Esophagus mucosa (tissue), 1 donor: ENCODE data around the gene PTPN2. TPM values are rescaled to one million over a fixed set of nuclear protein-coding genes. Genes with fewer than 3 reads are reported as not detected.
A peak's percentile ranks its signal among the peaks of the same experiment; 100 is the strongest.
"Not testable (repeated sequence)": the region's sequence is repeated elsewhere in the genome, so short reads cannot be mapped to it uniquely, and the experiment has no call there.

Experiments used
- ATAC-seq: fragments of 200-7000 bp; cut with Tn5 transposase; one replicate; pipeline ENCODE4 v1.9.1; 2020
- total RNA-seq: library from RNA; stranded (reverse); gene quantifications from one replicate; pipeline ENCODE4 v1.2.4, GENCODE V29; 2023
- donor health status: DM: yes; HTN: yes; CAD: no.

PTPN2 gene
- total RNA-seq, 1 donor from 2014 or later: 24.9 TPM

DNA sequence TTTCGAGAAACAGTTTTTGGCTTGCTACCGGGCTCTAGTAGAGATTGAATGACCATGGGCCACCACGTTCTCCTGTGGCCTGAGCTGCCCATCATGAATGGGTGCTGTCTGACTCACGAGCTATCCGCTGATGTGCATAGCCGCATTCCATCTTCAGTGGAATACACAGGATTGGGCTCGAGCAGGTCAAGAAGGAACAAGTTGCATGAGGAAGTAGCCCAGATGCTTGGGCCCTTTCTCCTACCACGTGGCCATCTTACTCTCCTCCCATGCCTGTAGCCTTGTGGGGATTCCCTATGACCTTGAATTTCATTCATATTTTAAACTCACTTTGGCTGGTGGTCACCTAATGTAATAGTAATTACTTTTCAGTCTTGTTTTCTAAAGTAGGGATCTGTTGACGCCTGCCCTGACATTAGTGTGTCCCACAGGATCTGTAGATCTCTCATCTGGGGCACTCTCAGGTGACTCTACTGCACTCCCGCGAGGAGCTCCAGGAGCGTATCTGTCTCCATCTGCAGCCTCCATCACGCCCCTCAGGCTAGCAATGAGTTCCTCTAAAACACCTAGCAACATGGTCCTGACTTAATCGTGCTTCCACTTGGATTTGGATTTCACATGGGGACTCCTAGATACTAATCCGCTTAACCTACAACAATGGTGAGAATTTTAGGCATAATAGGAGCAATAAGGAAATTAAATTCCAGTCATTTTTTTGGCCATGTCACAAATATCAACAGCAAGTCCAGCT is 113.4 kb downstream of the PTPN2 start:
- ATAC-seq: peak; percentile 74

DNA sequence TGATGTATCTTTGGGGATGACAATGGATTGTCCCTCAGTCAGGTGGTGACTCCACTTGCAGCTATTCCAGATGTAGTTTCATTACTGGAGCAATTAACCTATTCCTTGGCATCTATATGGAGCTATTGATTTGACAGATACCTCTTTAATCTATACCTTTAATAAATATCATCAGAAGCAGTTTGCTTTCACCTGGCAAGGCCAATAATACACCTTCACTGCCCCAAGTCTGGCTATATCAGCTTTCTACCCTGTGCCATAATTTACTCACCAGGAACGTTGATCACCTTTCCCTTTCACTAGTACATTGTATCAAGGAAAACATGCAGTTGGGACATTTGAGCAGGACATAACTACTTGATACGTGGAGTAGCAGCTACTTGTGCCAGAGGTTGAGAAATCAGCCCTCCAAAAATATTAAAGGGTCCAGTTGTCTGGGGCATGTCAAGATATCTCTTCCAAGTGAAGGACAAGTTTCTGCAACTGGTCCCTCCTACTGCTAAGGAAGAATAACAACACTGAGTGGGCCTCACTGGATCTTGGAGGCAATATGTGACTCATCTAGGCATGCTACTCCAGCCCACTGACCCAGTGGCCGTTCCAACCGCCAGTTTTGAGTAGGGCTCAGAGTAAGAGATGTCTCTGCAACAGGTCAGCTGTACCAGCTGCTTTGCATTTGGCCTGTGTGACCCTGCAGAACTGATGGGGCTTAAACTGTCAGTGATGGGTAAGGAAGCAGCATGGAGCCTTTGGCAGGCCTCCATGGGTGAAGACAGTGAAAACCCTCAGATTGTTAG is 114.2 kb downstream of the PTPN2 start:
- no peak for ATAC-seq

DNA sequence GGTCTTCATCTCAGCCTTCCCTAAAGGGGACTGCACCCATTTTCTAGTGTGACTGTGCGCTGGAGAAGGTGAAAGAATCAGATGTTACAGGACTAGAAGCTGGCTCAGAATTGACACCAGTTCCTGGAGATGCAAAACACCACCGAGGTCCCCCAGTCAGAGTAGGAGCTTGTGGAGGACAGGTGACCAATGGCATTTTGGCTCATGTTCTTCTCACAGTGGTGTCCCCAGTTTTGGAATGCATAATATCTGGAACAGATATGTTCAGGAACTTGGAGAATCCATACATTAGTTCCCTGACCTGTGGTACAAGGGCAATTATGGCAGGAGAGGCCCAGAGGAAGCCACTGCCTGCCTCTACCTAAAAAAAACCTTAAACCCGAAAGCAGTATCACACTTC is 114.9 kb downstream of the PTPN2 start:
- ATAC-seq: no peak

DNA sequence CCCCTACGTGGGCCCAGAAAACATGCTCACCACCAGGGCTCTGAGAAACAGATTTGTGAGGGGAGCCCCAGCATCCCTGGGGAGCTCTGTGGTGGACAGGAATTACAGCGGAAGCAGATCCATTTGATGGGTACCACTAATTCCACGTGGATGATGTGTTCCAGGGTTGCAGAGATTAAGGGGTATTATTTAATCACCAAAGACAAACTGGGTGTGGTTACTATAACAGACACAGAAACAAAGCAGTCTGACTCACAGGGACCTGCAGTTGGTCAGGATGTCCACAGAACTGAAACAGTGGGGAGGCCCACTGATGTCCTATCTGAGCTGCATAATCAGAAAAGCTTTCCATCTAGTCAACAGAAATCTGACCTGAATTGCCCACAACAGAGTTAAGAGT is 115.4 kb downstream of the PTPN2 start:
- ATAC-seq: peak; percentile 22

DNA sequence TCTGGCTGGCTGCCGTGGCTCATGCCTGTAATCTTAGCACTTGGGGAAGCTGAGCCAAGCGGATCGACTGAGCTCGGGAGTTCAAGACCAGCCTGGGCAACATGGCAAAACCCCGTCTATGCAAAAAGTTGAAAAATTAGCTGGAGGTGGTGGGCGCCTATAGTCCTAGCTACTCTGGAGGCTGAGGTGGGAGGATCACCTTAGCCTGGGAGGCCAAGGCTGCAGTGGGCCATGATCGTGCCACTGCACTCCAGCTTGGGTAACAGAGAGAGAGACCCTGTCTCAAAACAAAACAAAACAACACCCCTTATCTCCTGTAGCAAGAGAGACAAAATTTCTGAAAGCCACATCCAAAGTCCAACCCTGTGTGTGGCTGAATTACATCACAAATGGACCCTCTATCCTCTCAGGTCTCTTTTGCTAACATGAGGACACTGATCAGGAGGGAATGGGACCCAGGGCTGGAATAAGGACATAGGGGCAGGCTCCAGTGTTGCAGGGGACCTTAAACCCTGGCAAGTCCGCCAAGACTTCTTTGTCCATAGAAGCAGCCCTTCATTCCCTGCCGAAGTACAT is 116.4 kb downstream of the PTPN2 start:
- ATAC-seq: no peak

DNA sequence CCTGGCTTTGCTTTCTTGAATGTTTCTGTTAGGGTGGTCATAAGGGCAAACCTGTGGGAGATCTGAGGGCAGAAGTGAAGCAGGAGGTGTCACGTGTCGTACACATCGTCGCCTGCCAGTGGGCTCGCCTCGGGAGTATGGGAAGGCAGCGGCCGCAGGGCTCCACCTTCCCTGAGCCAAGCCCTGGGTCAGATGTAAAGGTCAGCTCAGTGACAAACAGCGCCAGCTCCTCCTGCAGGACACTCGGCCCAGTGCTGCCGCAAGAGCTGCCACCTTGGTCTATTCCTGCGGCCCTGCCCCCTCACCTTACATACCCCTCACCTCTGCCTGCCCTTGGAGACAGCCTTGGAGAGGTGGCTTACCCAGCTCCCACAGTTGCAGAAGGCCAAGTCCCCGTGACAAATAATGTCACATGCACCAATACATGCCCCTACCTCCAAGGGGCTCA is 117.0 kb downstream of the PTPN2 start:
- ATAC-seq: no peak

DNA sequence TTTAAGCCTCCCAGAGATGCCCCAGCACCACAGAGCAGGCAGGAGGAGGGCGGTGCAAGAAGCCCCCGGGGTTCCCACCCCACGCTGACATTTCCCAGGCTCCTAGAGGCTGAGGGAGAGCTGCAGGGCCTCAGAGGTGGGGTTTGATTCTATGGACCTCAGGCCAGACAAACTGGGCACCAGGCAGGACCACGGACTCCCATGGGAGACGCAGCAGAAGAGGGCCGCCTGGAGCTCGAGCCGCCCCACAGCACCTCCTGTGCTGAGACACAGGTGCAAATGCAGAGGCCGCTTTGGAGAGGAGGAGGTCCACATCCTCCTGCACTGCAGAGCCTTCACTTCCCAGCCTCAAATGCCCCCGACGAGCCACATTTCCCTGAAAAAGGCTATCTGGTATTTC is 118.5 kb downstream of the PTPN2 start:
- no peak for ATAC-seq

DNA sequence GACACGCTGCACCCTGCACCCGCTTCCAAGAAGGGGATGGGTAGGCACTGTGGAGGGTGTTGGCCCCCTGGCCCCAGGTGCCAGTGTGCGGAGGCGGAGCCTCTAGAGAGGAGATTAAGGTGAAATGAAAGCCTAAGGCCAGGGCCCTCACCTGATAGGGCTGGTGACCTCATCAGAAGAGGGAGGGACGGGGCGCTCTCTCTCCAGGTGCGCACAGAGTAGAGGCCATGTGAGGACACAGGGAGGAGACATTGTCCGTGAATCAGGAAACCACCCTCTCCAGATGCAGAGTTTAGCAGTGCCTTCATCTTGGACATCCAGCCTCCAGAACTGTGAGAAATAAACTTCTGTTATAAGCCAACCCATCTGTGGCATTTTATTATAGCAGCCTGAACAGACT is 118.9 kb downstream of the PTPN2 start:
- peak; percentile 75 for ATAC-seq

DNA sequence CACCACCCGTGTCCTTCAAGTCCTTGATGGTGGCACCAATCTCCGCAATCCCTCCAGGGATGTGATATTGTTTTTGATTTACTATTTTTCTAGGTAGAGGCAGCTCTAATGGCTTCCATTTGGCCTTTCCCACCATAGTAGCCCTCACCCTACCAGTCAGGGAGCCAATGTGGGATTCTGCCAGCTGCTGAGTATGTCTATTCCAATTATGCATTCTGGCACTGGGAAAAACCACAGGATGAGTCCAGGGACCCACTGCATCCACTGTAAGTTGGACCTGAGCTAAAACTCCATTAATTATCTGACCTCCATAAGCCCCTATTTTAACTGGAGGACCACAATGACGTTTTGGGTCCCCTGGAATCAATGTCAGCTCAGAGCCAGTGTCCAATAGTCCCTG is 125.5 kb downstream of the PTPN2 start:
- ATAC-seq: not testable (repeated sequence)

DNA sequence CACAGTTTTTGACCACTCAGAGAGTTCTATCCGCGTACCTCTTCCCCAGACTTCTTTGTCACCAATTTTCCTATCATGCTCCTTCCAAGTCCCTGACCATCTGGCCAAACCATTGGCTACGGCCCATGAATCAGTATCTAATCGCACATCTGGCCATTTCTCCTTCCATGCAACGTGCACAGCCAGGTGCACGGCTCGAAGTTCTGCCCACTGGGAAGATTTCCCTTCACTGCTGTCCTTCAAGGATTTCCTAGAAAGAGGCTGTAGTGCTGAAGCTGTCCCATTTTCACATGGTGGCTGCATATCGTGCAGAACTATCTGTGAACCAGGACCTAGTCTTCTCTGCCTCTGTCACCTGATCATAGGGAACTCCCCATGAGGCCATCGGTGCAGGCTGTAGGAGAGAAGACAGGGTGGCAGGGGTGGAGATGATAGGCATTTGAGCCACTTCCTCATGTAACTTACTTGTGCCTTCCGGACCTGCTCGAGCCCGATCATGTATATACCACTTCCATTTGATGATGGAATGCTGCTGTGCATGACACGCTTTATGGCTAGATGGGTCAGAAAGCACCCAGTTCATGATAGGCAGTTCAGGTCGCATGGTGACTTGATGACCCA is 127.3 kb downstream of the PTPN2 start:
- not testable (repeated sequence) for ATAC-seq

DNA sequence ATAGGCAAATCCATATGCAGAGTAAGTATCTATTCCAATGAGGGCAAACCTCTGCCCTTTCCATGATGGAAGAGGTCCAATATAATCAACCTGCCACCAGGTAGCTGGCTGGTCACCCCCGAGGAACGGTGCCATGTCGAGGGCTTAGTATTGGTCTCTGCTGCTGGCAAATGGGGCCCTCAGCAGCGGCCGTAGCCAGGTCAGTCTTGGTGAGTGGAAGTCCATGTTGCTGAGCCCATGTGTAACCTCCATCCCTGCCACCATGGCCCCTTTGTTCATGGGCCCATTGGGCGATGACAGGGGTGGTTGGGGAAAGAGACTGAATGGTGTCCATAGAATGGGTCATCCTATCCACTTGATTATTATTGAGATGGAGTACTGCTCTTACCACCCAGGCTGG is 128.4 kb downstream of the PTPN2 start:
- not testable (repeated sequence) for ATAC-seq

DNA sequence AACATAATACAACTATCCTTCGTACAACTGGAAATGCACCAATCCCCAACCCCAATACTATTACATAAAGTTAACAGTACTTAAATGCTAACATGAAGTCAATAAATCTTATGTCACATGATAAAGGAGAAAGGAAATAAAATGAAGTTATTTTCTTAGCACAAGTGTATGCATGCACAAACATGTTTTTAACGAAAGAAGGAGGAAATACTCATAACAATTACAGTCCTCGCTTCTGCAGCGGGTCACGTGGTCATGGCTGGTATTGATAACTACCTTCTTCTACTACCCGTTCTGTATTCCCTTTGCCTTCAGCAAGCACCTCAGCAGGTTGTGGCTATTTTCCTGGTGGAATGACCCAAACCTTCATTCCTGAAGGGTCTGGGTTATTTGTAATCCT is 129.5 kb downstream of the PTPN2 start:
- ATAC-seq: no peak

DNA sequence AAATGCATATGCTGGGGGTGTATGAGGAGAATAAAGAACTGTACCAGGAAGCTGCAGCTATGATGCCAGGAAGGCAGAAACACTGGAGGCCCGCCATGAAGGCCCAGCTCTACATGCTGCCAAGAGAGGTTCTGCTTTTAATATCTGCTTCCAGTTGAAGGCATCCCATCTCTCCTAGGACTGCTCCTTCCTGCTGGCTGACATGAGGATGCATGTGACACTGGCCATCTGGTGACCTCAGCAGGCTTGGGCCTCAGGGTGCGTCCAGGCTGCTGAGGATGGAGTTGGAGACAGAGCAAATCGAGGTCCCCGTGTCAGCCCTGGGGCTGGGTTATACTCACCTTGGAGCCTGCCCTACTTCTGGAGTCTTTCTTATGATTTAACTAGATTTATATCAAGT is 132.1 kb downstream of the PTPN2 start:
- ATAC-seq: no peak

DNA sequence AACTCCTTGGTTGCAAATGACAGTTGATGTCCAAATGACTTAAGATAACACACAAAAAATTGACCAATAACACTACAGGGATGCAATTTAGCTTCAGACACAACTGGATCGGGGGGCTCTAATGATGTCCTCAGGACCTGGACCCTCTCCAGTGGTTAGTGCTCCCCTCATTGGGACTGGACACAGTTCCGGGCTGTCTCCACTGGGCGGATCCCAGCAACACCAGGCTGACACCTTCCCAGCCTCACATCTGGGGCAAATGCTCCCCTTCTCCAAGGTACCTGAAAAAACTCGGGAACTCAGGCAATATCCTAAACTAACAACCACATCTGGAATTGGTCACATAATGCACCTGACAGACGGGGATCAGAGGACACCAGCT is 132.5 kb downstream of the PTPN2 start:
- ATAC-seq: no peak

DNA sequence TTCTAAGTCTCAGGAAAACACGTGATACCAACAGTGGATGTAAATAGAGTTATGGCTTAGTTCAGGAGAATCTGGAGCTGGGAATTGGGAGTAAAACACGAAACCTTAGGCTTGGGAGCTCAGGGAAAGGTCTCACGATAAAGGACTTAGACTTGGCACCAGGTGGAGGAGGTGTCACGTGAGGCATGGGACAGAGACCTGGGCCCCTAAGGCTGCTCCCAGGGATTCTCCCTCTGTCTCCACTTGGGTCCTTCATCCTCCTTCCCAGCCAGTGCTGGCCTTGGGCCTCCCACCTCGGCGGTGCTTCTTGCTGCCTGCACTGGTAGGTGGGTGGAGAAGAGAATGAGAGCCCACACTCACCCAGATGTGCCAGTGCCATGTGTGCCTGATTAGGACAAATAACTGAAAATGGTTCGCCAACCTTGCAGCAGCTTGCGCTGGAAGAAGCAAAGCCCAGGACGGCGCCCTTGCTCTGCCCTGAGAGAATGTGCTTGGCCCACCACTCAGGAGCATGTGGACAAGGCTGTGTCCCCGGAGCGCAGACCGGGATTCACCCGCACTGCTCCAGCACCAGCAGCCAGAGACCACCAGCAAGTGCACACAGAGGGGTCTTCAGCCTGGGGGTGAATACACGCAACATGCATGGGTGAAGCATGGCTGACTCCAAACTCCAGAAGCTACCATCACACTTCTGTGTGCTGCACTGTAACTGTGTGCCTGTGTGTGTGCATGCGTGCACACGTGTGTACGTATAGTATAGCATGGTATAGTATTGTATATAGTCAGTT is 133.1 kb downstream of the PTPN2 start:
- ATAC-seq: no peak

DNA sequence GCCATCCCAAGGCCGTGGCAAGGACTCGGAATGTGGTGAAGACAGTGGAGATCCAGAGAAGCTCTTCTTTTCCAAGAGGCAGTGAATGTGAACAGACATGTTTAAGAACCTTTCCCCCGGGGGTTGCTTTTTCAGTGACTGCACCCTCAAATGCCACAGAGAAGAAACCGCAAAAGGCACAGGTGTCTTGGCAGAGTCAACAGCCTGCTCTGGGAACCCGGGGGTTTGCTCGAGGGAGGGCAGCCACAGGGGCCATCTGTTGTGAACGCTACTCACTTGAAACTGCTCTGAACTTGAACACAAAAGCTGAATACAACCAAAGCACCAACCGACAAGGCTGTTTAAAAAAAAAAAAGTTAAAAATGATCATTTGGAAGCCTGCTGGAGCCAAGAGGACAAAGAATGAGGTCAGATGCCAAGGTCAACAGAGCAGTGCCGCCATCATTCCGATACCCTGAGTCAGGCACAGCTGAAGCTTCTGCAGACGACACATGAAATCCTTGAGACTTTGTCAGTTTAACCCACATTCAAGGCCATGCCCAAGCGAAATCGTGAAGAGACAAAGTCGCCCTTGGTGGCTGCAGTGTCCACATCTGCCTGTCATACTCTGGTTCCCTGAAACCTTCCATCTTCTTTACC is 133.8 kb downstream of the PTPN2 start:
- ATAC-seq: peak; percentile 31

DNA sequence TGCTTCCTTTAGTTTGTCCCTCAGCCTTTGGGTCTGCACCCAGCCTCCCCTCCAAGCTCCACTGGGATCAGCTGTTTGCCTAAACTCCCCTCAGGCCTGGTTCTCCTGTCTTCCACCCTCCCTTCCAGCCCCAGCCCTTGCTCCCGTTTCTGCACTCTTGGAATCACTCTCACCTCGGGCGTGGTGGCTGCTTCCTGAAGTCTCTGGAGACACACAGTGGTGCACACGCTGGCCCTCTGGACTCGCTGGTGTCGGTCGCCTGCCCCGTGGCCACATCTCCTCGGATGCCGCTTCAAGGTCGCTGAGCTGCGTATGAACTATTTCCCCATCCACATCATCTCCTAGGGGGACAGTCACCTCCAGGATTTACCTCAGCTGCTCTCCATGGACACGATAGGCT is 134.9 kb downstream of the PTPN2 start:
- ATAC-seq: no peak

DNA sequence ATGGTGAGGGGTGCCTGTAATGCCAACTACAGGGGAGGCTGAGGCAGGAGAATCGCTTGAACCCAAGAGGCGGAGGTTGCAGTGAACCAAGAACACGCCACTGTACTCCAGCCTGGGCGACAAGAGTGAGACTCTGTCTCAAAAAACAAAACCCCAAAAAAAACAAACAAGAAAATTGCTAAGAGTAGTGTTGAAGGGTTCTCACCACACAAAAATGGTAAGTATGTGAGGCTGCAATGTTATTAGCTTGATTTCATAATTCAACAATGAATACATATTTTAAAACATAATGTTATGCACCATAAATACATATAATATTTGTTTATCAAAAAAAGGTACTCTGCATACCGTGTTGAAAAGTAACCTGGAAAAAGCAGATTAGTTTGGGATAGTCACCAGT is 135.4 kb downstream of the PTPN2 start:
- ATAC-seq: no peak

DNA sequence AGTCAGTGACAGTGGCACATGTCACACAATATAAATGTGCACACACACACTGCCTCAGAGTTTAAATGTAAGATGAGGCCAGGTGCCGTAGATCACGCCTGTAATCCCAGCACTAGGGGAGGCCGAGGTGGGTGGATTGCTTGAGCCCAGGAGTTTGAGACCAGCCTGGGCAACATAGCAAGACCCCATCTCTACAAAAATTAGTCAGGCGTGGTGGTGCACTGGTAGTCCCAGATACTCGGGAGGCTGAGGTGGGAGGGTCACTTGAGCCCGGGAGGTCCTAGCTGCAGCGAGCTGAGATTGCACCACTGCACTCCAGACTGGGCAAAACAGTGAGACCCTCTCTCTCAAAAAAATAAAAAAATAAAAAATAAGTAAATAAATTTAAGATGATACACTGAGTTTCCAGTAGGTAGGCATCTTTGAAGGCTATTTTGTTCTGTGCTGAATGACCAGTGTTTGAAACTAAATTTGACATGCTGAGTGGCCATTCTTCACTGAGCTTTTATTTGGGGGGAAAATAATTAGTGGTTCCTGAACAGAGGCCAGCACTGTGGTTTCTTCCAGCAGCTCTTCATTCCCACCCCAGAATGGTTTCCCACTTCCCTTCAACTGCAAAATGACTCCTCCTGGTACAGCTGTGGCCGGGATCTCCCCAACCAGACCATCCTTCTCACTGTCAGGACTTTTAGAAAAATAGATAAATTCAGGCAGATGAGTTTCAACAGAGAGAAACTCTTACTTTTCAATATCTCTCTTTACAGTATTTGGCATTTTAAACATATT is 136.3 kb downstream of the PTPN2 start:
- no peak for ATAC-seq

DNA sequence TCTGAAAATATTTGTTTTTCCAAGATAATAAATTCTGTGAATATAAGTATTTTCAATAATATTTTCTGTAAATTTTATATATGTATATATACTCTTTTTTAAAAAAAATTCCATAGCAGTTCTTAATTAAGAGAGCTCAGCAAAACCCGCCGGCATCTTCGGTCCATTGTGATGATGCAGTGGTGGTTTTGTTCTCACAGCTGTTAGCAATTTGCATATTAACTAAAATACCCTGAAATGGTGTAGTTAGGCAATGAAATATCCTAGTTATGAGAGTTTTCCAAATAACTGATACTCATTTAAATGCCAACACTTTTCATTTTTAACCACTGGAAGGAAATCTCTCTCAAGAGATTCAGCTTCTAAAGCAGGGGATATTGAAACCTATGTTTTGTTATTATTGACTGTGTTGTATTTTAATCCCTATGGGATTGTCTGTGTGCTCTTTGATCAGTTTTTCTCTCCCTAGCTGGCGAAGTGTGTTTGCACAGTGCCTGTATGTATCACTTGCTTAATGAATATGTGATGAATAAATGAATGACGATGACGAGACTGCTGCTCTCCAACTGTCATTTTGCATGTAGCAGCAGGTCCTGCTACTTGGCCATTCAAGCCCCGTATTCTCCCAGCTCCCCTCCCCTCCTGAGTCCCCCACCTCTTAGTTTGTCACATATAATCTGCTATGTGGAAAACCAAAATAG is 138.8 kb downstream of the PTPN2 start:
- ATAC-seq: no peak
